ENCODE measurements around the gene XRCC1. TPM values are rescaled to one million over a fixed set of nuclear protein-coding genes. Genes with fewer than 3 reads are reported as not detected.
"Not testable (repeated sequence)": the region's sequence is repeated elsewhere in the genome, so short reads cannot be mapped to it uniquely, and the experiment has no call there.

XRCC1 gene
- total RNA-seq, 1 experiment from 2014 or later: 56.8 TPM

DNA sequence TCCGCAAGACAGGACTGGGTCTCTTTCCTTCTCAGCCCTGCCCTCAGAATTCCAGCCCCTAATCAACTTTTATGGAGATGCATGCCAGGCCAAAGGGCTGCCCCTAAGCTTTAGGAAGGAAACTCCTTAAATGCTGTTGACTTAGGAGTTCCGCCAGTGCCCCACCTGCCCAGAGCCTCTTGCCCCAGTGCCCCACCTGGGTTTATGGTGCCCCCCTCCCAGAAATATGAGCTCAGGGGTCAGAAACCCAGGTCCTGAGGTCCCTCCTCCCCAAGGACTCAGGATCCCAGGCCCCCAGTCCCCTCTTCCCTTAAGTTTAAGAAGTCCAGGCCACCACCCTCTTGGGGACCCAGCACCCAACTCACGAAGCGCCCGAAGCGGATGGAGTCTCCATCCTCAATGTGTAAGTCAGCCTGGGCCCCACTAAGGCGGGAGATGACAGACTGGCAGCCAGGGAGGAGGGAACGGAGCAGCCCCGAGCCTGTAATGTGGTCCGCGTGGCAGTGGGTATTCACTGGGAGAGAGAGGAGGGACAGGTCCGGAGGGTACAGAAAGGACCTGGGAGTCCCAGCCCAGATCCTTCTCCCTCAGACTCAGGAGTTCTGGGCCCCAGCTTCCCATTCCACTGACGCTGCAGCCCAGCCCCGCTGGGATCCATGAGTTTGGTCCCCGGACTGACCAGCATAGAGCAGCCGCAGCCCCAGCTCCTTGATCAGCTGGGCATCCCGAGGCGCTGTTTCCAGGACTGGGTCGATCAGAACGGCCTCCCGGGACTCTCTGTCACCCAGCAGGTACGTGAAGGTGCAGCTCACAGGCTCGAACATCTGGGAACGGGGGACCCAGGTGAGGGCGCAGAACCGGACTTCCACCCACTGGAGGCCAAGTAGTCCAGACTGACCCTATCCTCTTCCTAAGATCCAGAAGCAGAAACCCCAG lies 49.2 kb downstream of the XRCC1 start:
- no TSS peak for BruUV-seq (replicated peaks)

DNA sequence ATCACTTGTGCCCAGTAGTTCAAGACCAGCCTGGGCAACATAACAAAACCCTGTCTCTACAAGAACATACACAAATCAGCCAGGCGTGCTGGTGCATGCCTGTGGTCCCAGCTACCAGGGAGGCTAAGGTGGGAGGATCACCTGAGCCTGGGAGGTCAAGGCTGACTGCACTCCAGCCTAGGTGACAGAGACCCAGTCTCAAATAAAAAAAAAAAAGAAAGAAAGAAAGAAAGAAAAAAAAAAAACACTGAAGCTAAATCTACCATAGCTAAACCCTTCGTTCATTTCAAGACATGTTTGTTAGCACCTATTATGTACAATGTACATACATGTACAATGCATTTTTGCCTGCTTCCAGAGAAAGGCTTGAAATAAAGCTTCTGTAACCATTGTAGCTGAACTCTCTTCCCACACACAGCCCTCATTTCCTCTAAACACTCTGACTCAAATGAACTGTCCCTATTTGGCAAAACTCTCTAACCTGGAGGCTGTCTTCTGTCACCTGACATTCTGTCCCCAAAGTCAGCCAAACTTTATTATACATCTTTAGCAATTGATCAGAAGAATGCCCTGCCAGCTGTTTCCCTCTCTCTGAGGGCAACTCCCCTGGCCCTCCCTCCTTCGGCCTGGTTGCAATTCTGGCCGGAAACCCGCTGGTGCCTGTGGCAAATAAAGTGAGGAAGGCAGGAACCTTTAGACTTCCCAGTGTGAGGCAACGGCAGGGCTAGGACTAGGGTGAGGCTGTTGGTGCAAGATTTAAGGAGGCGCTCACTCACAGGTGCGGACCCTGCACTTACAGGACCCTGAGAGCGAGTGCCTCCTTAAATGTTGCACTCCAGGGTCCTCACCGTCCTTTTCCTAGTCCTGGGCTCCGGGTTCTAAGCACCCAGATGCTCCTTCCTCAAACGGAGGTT lies 50.1 kb downstream of the XRCC1 start:
- peaks cover 31% of the 10 kb centered on the region for H3K36me3 Mint-ChIP-seq (ENCODE audit: insufficient read depth, unreplicated experiment)
- H3K9me3 Mint-ChIP-seq (ENCODE audit: low read depth, unreplicated experiment): no peaks in the 10 kb centered on the region
- BruUV-seq (replicated peaks): TSS peak; percentile 17
- H3K27me3 Mint-ChIP-seq (ENCODE audit: unreplicated experiment): no peaks in the 10 kb centered on the region
- peaks cover 19% of the 10 kb centered on the region for H3K4me1 Mint-ChIP-seq (ENCODE audit: low read depth, unreplicated experiment)
- TF ChIP-seq, protein P1, sequence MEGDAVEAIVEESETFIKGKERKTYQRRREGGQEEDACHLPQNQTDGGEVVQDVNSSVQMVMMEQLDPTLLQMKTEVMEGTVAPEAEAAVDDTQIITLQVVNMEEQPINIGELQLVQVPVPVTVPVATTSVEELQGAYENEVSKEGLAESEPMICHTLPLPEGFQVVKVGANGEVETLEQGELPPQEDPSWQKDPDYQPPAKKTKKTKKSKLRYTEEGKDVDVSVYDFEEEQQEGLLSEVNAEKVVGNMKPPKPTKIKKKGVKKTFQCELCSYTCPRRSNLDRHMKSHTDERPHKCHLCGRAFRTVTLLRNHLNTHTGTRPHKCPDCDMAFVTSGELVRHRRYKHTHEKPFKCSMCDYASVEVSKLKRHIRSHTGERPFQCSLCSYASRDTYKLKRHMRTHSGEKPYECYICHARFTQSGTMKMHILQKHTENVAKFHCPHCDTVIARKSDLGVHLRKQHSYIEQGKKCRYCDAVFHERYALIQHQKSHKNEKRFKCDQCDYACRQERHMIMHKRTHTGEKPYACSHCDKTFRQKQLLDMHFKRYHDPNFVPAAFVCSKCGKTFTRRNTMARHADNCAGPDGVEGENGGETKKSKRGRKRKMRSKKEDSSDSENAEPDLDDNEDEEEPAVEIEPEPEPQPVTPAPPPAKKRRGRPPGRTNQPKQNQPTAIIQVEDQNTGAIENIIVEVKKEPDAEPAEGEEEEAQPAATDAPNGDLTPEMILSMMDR (IDR thresholded peaks at IDR 0.05; ENCODE audit: unreplicated experiment): no peak
- H3K4me3 Mint-ChIP-seq (ENCODE audit: low read depth, unreplicated experiment): peak overlapping the region; percentile 96
- CTCF ChIA-PET: interaction anchor here (1.0 to 2.2 kb wide), 6 partner anchors 59 to 143 kb away, joined by 3 to 7 read pairs (median 5); partner anchors contain the start of genes IRGQ and LYPD3
- peak overlapping the region; percentile 7 for H3K27ac Mint-ChIP-seq (ENCODE audit: unreplicated experiment)
- DNase-seq: peak; percentile 83
- intact Hi-C loops (cut with micrococcal nuclease; ENCODE audit: unreplicated experiment): no loop called here

More for the DNA sequence above, 49.2 kb downstream of the XRCC1 start:
- TF ChIP-seq, protein P1 (IDR thresholded peaks at IDR 0.05; ENCODE audit: unreplicated experiment): no peak
- H3K36me3 Mint-ChIP-seq (ENCODE audit: insufficient read depth, unreplicated experiment): peaks cover 31% of the 10 kb centered on the region
- H3K4me1 Mint-ChIP-seq (ENCODE audit: low read depth, unreplicated experiment): peaks cover 19% of the 10 kb centered on the region
- peak; percentile 48 for DNase-seq
- H3K4me3 Mint-ChIP-seq (ENCODE audit: low read depth, unreplicated experiment): peak overlapping the region; percentile 96
- no peaks in the 10 kb centered on the region for H3K27me3 Mint-ChIP-seq (ENCODE audit: unreplicated experiment)
- H3K27ac Mint-ChIP-seq (ENCODE audit: unreplicated experiment): peak overlapping the region; percentile 79
- intact Hi-C loops (cut with micrococcal nuclease; ENCODE audit: unreplicated experiment): no loop called here
- CTCF ChIA-PET: interaction anchor here (1.3 kb wide), 1 partner anchor 79 kb away, joined by 5 read pairs; no protein-coding TSS in a partner anchor
- H3K9me3 Mint-ChIP-seq (ENCODE audit: low read depth, unreplicated experiment): no peaks in the 10 kb centered on the region

DNA sequence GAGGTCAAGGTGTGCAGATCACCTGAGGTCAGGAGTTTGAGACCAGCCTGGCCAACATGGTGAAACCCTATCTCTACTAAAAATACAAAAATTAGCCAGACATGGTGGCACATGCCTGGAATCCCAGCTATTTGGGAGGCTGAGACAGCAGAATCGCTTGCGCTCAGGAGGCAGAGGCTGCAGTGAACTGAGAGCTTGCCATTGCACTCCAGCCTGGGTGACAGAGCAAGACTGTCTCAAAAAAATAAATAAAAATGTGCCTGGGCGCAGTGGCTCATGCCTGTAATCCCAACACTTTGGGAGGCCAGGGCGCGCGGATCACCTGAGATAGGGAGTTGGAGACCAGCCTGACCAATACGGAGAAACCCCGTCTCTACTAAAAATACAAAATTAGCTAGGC lies 51.6 kb downstream of the XRCC1 start:
- H3K27ac Mint-ChIP-seq (ENCODE audit: unreplicated experiment); H3K9me3 Mint-ChIP-seq (ENCODE audit: low read depth, unreplicated experiment); H3K27me3 Mint-ChIP-seq (ENCODE audit: unreplicated experiment); H3K4me3 Mint-ChIP-seq (ENCODE audit: low read depth, unreplicated experiment); BruUV-seq (replicated peaks); intact Hi-C loops (cut with micrococcal nuclease; ENCODE audit: unreplicated experiment); DNase-seq: not testable (repeated sequence)
- H3K4me1 Mint-ChIP-seq (ENCODE audit: low read depth, unreplicated experiment): peaks cover 27% of the 10 kb centered on the region
- H3K36me3 Mint-ChIP-seq (ENCODE audit: insufficient read depth, unreplicated experiment): peaks cover 37% of the 10 kb centered on the region
- CTCF ChIA-PET: interaction anchor here (0.6 to 2.2 kb wide), 2 partner anchors 60 to 77 kb away, joined by 7 to 9 read pairs; no protein-coding TSS in a partner anchor

DNA sequence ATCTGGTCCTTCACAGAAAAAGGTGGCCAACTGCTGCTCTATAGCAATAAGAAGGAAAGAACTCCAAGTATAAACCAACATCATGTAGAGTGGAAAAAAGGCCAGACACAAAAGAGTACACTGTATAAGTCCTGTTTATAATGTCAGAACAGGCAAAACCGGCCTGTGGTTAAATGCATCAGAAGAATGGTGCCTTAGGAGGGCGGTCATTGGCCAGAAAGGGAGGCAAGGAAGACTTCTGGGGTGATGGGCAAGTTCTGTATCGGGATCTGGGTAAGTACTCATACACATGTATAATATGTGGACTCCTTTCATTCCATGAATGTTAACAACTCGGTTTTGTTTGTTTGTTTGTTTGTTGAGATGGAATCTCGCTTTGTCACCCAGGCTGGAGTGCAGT lies 52.4 kb downstream of the XRCC1 start:
- no peak for DNase-seq
- H3K9me3 Mint-ChIP-seq (ENCODE audit: low read depth, unreplicated experiment): no peaks in the 10 kb centered on the region
- H3K27me3 Mint-ChIP-seq (ENCODE audit: unreplicated experiment): no peaks in the 10 kb centered on the region
- peaks cover 27% of the 10 kb centered on the region for H3K4me1 Mint-ChIP-seq (ENCODE audit: low read depth, unreplicated experiment)
- no TSS peak for BruUV-seq (replicated peaks)
- H3K27ac Mint-ChIP-seq (ENCODE audit: unreplicated experiment): no peak overlapping the region
- CTCF ChIA-PET: interaction anchor here (2.2 kb wide), 1 partner anchor 76 kb away, joined by 7 read pairs; no protein-coding TSS in a partner anchor
- TF ChIP-seq, protein P1 (IDR thresholded peaks at IDR 0.05; ENCODE audit: unreplicated experiment): no peak
- intact Hi-C loops (cut with micrococcal nuclease; ENCODE audit: unreplicated experiment): no loop called here
- peaks cover 37% of the 10 kb centered on the region for H3K36me3 Mint-ChIP-seq (ENCODE audit: insufficient read depth, unreplicated experiment)
- H3K4me3 Mint-ChIP-seq (ENCODE audit: low read depth, unreplicated experiment): no peak overlapping the region
